Natural killer cell (primary cell): Measurements from ENCODE around the gene TNS4. TPM values are rescaled to one million over a fixed set of nuclear protein-coding genes. Genes with fewer than 3 reads are reported as not detected.

Experiments used
- ATAC-seq, 3 donors: fragments of 150-1000 bp in 2 of 3; fragments of 200-7000 bp in 1 of 3; cut with Tn5 transposase; 1 replicate in 1 of 3; 2 replicates in 2 of 3; pipeline ENCODE4 v1.10.0; 2021; ENCODE audit warnings: mild to moderate bottlenecking in 2 of 3, moderate library complexity in 2 of 3
- DNase-seq, 2 donors: peaks; one replicate each; pipeline versions ENCODE4 v3.0.0 to v3.0.0-alpha.2; 2013 to 2021; ENCODE audit warnings: mixed read lengths in 1 of 2
- H3K27ac ChIP-seq: one replicate; pipeline ENCODE4 v1.5.1; 2013; ENCODE audit warnings: mild to moderate bottlenecking, low read length
- H3K27me3 ChIP-seq: one replicate; pipeline ENCODE4 v1.6.1; 2013; ENCODE audit warnings: low read length; ENCODE audit not compliant: control insufficient read depth, insufficient read depth
- H3K36me3 ChIP-seq: one replicate; pipeline ENCODE4 v1.6.1; 2013; ENCODE audit warnings: low read length; ENCODE audit not compliant: control insufficient read depth, insufficient read depth
- H3K4me1 ChIP-seq: one replicate; pipeline ENCODE4 v1.6.1; 2013; ENCODE audit warnings: low read length; ENCODE audit not compliant: control insufficient read depth, insufficient read depth
- H3K4me3 ChIP-seq: one replicate; pipeline ENCODE4 v1.5.1; 2013; ENCODE audit warnings: low read length
- H3K9me3 ChIP-seq: one replicate; pipeline ENCODE4 v1.6.1; 2013; ENCODE audit warnings: low read length; ENCODE audit not compliant: control insufficient read depth, insufficient read depth
- H3K27ac Mint-ChIP-seq, 2 donors: one replicate each; pipeline ENCODE4 v1.8.0; 2022; ENCODE audit warnings: mild to moderate bottlenecking in 2 of 2, mixed read lengths in 2 of 2, moderate library complexity in 1 of 2
- H3K27me3 Mint-ChIP-seq, 2 donors: one replicate each; pipeline ENCODE4 v1.8.0; 2022; ENCODE audit warnings: low read depth in 2 of 2, mixed read lengths in 2 of 2
- H3K36me3 Mint-ChIP-seq: one replicate; pipeline ENCODE4 v1.8.0; 2022; ENCODE audit warnings: mixed read lengths
- H3K4me1 Mint-ChIP-seq, 2 donors: one replicate each; pipeline ENCODE4 v1.8.0; 2022; ENCODE audit warnings: mixed read lengths in 2 of 2
- H3K4me3 Mint-ChIP-seq: one replicate; pipeline ENCODE4 v1.8.0; 2022; ENCODE audit warnings: mild to moderate bottlenecking, moderate library complexity, mixed read lengths
- H3K9me3 Mint-ChIP-seq, 2 donors: one replicate each; pipeline ENCODE4 v1.8.0; 2022; ENCODE audit warnings: mixed read lengths in 2 of 2
- WGBS: methylation state at CpG from one replicate; pipeline ENCODE4 v1.1.7; 2013; ENCODE audit warnings: missing lambda C conversion rate; ENCODE audit not compliant: insufficient coverage; 5-methylcytosine and 5-hydroxymethylcytosine counted together
- intact Hi-C: fragments of 100-400 bp; cut with micrococcal nuclease; formaldehyde crosslinking; loops from one replicate; pipeline ENCODE4 v1.14.2; 2022
- total RNA-seq, 4 donors: library from RNA; stranded (reverse); fragments of 120-200 nt in 1 of 4; gene quantifications; one replicate each; pipeline versions ENCODE4 v1.2.3 to v1.2.4, GENCODE V29; 2013 to 2022
- TF ChIP-seq, protein P1 (sequence below): fragments of 200-600 bp; IDR thresholded peaks from one replicate; pipeline ENCODE4 v1.8.0; 2022; ENCODE audit warnings: antibody characterized with exemption

TNS4 gene
- total RNA-seq, 3 donors from 2014 or later (not counting 1 experiment from before 2014, with no cell fraction given), result 0.65 to 1.8 (median 0.94) TPM

DNA sequence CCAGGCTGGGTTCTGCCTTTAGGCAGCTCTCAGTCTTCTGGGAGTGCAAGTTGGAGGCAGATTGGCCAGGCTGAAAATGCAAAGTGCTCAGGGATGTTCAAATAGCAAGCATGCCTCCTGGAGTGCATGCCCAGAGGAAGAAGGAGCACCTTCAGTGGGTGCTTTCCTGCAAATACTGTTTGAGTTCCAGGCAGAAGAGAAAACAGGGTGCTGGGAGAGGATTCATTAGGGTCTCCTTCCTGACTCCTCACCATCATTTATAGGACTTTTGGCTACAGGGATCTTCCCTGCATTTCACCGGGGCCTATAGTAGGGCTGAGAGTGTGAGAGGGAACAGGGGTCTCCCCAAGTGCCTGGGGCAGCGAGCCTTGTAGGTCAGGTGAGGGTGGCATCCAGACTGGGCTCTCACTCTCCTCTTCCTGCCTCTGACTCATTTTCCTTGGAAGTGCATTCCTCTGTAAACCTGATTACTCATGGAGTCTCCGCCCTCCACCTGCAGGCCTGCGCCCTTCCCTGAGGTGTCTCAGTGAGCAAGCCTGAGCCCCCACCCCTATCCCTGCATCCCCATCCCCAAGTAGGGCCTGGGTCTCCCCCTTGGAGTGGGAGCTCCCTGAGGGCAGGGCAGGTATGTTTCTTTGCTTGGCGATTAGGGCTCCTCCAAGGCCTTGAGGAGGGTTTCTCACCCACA lies 17.1 kb upstream of the TNS4 start:
- Histone ChIP-seq H3K27me3 (no peaks in the 10 kb centered on the region), H3K27ac (no peak overlapping the region), H3K4me3 (no peak overlapping the region), H3K36me3 (no peaks in the 10 kb centered on the region), H3K4me1 (peaks cover 64% of the 10 kb centered on the region), H3K9me3 (no peaks in the 10 kb centered on the region)
- WGBS, result 63% methylated on average over 5 of the region's 5 CpGs
- Mint-ChIP-seq H3K4me1 (peaks cover 70 to 85% of the 10 kb centered on the region in 2 donors), H3K4me3 (peak overlapping the region; percentile 87), H3K36me3 (peaks cover 6% of the 10 kb centered on the region), H3K27ac (peak overlapping the region in 1 of 2 donors; percentile 58), H3K9me3 (no peaks in the 10 kb centered on the region), H3K27me3 (peaks cover 0 to 16% of the 10 kb centered on the region in 2 donors)
- TF ChIP-seq, protein P1, sequence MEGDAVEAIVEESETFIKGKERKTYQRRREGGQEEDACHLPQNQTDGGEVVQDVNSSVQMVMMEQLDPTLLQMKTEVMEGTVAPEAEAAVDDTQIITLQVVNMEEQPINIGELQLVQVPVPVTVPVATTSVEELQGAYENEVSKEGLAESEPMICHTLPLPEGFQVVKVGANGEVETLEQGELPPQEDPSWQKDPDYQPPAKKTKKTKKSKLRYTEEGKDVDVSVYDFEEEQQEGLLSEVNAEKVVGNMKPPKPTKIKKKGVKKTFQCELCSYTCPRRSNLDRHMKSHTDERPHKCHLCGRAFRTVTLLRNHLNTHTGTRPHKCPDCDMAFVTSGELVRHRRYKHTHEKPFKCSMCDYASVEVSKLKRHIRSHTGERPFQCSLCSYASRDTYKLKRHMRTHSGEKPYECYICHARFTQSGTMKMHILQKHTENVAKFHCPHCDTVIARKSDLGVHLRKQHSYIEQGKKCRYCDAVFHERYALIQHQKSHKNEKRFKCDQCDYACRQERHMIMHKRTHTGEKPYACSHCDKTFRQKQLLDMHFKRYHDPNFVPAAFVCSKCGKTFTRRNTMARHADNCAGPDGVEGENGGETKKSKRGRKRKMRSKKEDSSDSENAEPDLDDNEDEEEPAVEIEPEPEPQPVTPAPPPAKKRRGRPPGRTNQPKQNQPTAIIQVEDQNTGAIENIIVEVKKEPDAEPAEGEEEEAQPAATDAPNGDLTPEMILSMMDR, result no peak
- intact Hi-C loops, result no loop called here
- ATAC-seq, result no peak
- no peak for DNase-seq

DNA sequence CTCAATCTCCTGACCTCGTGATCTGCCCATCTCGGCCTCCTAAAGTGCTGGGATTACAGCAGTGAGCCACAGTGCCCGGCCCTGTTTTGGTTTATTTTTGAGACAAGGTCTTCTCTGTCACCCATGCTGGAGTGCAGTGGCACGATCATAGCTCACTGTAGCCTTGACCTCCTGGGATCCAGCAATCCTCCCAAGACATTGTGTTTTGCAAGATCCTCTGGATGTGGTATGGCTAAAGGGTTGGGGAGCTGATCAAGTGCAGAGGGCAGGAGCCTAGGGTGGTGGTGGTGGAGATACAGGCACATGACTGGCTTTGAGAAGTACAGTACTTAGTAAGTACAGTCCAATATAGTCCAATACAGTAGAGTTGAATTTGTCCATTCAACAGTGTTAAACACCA lies 16.6 kb upstream of the TNS4 start:
- H3K4me3 ChIP-seq, result no peak overlapping the region
- H3K4me1 ChIP-seq, result peaks cover 64% of the 10 kb centered on the region
- no peaks in the 10 kb centered on the region for H3K27me3 ChIP-seq
- DNase-seq (no peak), ATAC-seq (no peak)
- intact Hi-C loops, result no loop called here
- peak overlapping the region in 1 of 2 donors; percentile 58 for H3K27ac Mint-ChIP-seq
- no peaks in the 10 kb centered on the region for H3K9me3 Mint-ChIP-seq
- H3K27me3 Mint-ChIP-seq, result peaks cover 0 to 14% of the 10 kb centered on the region in 2 donors
- H3K9me3 ChIP-seq, result no peaks in the 10 kb centered on the region
- peaks cover 72 to 80% of the 10 kb centered on the region in 2 donors for H3K4me1 Mint-ChIP-seq
- H3K4me3 Mint-ChIP-seq, result peak overlapping the region; percentile 87
- no peak overlapping the region for H3K27ac ChIP-seq
- H3K36me3 Mint-ChIP-seq, result peaks cover under 1% of the 10 kb centered on the region
- TF ChIP-seq, protein P1, result no peak
- H3K36me3 ChIP-seq, result no peaks in the 10 kb centered on the region
- WGBS, result 96% methylated on average over 4 of the region's 4 CpGs

DNA sequence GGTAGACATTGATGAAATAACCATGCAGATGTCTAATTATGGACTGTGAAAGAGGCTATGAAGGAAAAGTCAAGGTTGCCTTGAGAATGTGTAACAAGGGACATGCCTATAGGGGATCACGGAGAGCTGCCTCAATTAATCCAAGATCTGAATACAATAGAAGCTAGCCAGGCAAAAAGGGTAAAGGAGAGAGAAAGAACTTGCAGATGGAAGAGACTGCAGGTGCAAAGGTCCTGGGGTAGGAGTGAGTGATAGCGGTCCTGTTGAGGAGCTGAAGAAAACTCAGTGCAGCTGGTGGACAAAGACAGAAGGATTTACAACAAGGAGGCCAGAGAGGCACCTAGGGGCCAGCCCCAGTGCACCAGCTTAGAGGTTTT lies 15.9 kb upstream of the TNS4 start:
- H3K4me3 ChIP-seq, result peak overlapping the region; percentile 30
- H3K4me1 ChIP-seq, result peaks cover 64% of the 10 kb centered on the region
- no peaks in the 10 kb centered on the region for H3K27me3 ChIP-seq
- H3K27ac ChIP-seq, result no peak overlapping the region
- Mint-ChIP-seq H3K27ac (peak overlapping the region; percentile 70 to 86), H3K4me1 (peaks cover 68 to 76% of the 10 kb centered on the region in 2 donors), H3K36me3 (no peaks in the 10 kb centered on the region), H3K4me3 (peak overlapping the region; percentile 87), H3K9me3 (no peaks in the 10 kb centered on the region), H3K27me3 (peaks cover 0 to 14% of the 10 kb centered on the region in 2 donors)
- intact Hi-C loops, result no loop called here
- H3K36me3 ChIP-seq, result no peaks in the 10 kb centered on the region
- WGBS, result 71% methylated on average over 2 of the region's 2 CpGs
- DNase-seq (peak in 1 of 2 donors; percentile 19), ATAC-seq (no peak)
- no peaks in the 10 kb centered on the region for H3K9me3 ChIP-seq
- TF ChIP-seq, protein P1, result no peak
